ENCODE results near the gene SPATA45. TPM values are rescaled to one million over a fixed set of nuclear protein-coding genes. Genes with fewer than 3 reads are reported as not detected.
A peak's percentile ranks its signal among the peaks of the same experiment; 100 is the strongest.

Gene SPATA45
- total RNA-seq, 3 donors from 2014 or later (not counting 1 experiment from before 2014, with no cell fraction given), result 0.80 TPM; not detected in 2

GRCh38 chr1:212797681-212798080 lies 49.8 kb downstream of the SPATA45 start:
- Mint-ChIP-seq H3K9me3 (no peaks in the 10 kb centered on the region), H3K4me1 (peaks cover 0 to 16% of the 10 kb centered on the region in 2 donors), H3K27ac (no peak overlapping the region), H3K4me3 (no peak overlapping the region), H3K27me3 (ENCODE audit: low read depth in 2 of 2) (no peaks in the 10 kb centered on the region), H3K36me3 (no peaks in the 10 kb centered on the region)
- Histone ChIP-seq H3K27me3 (ENCODE audit: control insufficient read depth, insufficient read depth, low read length) (no peaks in the 10 kb centered on the region), H3K36me3 (ENCODE audit: control insufficient read depth, insufficient read depth, low read length) (peaks cover 33% of the 10 kb centered on the region), H3K4me3 (ENCODE audit: low read length) (no peak overlapping the region), H3K27ac (ENCODE audit: low read length) (no peak overlapping the region), H3K9me3 (ENCODE audit: control insufficient read depth, insufficient read depth, low read length) (no peaks in the 10 kb centered on the region), H3K4me1 (ENCODE audit: control insufficient read depth, insufficient read depth, low read length) (peaks cover 10% of the 10 kb centered on the region)
- DNase-seq (no peak), ATAC-seq (no peak)
- 94% methylated on average over 1 of the region's 3 CpGs for WGBS (ENCODE audit: insufficient coverage)
- intact Hi-C loops (cut with micrococcal nuclease), result no loop called here
- no peak for TF ChIP-seq CTCF (IDR thresholded peaks at IDR 0.05)

GRCh38 chr1:212794561-212795014 lies 52.9 kb downstream of the SPATA45 start:
- no peak overlapping the region for H3K4me3 Mint-ChIP-seq
- TF ChIP-seq CTCF (IDR thresholded peaks at IDR 0.05), result no peak
- H3K27ac Mint-ChIP-seq, result no peak overlapping the region
- WGBS (ENCODE audit: insufficient coverage), result 52% methylated on average over 1 of the region's 1 CpG
- Histone ChIP-seq H3K9me3 (ENCODE audit: control insufficient read depth, insufficient read depth, low read length) (no peaks in the 10 kb centered on the region), H3K4me1 (ENCODE audit: control insufficient read depth, insufficient read depth, low read length) (peaks cover 28% of the 10 kb centered on the region), H3K36me3 (ENCODE audit: control insufficient read depth, insufficient read depth, low read length) (peaks cover 19% of the 10 kb centered on the region), H3K4me3 (ENCODE audit: low read length) (peak overlapping the region; percentile 7), H3K27ac (ENCODE audit: low read length) (peak overlapping the region; percentile 41), H3K27me3 (ENCODE audit: control insufficient read depth, insufficient read depth, low read length) (no peaks in the 10 kb centered on the region)
- intact Hi-C loops (cut with micrococcal nuclease), result loop anchor here (5.0 kb wide), 1 partner anchor 63 kb away; the partner anchor contains the start of gene FLVCR1
- ATAC-seq (no peak), DNase-seq (peak in 1 of 2 donors; percentile 28)
- H3K27me3 Mint-ChIP-seq (ENCODE audit: low read depth in 2 of 2), result no peaks in the 10 kb centered on the region
- H3K9me3 Mint-ChIP-seq, result no peaks in the 10 kb centered on the region
- H3K36me3 Mint-ChIP-seq, result no peaks in the 10 kb centered on the region
- peaks cover 0 to 32% of the 10 kb centered on the region in 2 donors for H3K4me1 Mint-ChIP-seq

- H3K36me3 ChIP-seq (ENCODE audit: control insufficient read depth, insufficient read depth, low read length), result peaks cover 11% of the 10 kb centered on the region
- peaks cover 0 to 38% of the 10 kb centered on the region in 2 donors for H3K4me1 Mint-ChIP-seq
- 22% methylated on average over 13 of the region's 16 CpGs for WGBS (ENCODE audit: insufficient coverage)
- no peak for ATAC-seq
- peaks cover 28% of the 10 kb centered on the region for H3K4me1 ChIP-seq (ENCODE audit: control insufficient read depth, insufficient read depth, low read length)
- H3K36me3 Mint-ChIP-seq, result no peaks in the 10 kb centered on the region
- peak overlapping the region; percentile 88 to 95 for H3K27ac Mint-ChIP-seq
- no peak for DNase-seq
- intact Hi-C loops (cut with micrococcal nuclease), result loop anchor here (5.0 kb wide), 1 partner anchor 65 kb away; the partner anchor contains the start of gene FLVCR1
- no peaks in the 10 kb centered on the region for H3K27me3 Mint-ChIP-seq (ENCODE audit: low read depth in 2 of 2)
- TF ChIP-seq CTCF (IDR thresholded peaks at IDR 0.05), result no peak
- peak overlapping the region; percentile 95 for H3K4me3 ChIP-seq (ENCODE audit: low read length)
- no peaks in the 10 kb centered on the region for H3K9me3 Mint-ChIP-seq
- peak overlapping the region; percentile 97 for H3K4me3 Mint-ChIP-seq
- peak overlapping the region; percentile 98 for H3K27ac ChIP-seq (ENCODE audit: low read length)
- H3K9me3 ChIP-seq (ENCODE audit: control insufficient read depth, insufficient read depth, low read length), result no peaks in the 10 kb centered on the region
- no peaks in the 10 kb centered on the region for H3K27me3 ChIP-seq (ENCODE audit: control insufficient read depth, insufficient read depth, low read length)
Measured at GRCh38 chr1:212792396-212792908, 55.0 kb downstream of the SPATA45 start.
